ENCODE measurements around the gene TARM1.

The TARM1 gene

GRCh38 chr19:54107876-54108490 lies 26.8 kb upstream of the TARM1 start:
- no peaks in the 10 kb centered on the region for H3K9me3 ChIP-seq (ENCODE audit: control insufficient read depth, insufficient read depth, low read depth, low read length)
- ChIA-PET POLR2A (interaction anchor here (1.7 to 2.1 kb wide), 2 partner anchors 8 to 29 kb away, joined by 5 to 12 read pairs; partner anchors contain the start of genes CNOT3, PRPF31 and TFPT), CTCF (interaction anchor here (0.5 to 0.6 kb wide), 2 partner anchors 254 to 298 kb away, joined by 4 to 7 read pairs; no protein-coding TSS in a partner anchor)

GRCh38 chr19:54106716-54107115 lies 25.6 kb upstream of the TARM1 start:
- TF ChIP-seq ZFHX2 (tag by site-specific recombination; conservative IDR thresholded peaks at IDR 0.05) (peak; percentile 30; the same call in 1 of the 2 replicates), EGR2 (tag by site-specific recombination; IDR thresholded peaks at IDR 0.05; ENCODE audit: low read depth) (peak; percentile 71), PRDM1 (tag by site-specific recombination; IDR thresholded peaks at IDR 0.05) (no peak), ZNF280D (tag by site-specific recombination; IDR thresholded peaks at IDR 0.05) (no peak), ZNF747 (tag by site-specific recombination; IDR thresholded peaks at IDR 0.05) (no peak), ZNF292 (tag by site-specific recombination; IDR thresholded peaks at IDR 0.05; ENCODE audit: borderline replicate concordance, low read depth) (no peak), PBX3 (CRISPR knock-in tag; IDR thresholded peaks at IDR 0.05) (no peak)
- Histone ChIP-seq H3K36me3 (ENCODE audit: control insufficient read depth in 2 of 2, insufficient read depth in 1 of 2, low read length in 2 of 2) (peaks cover 61 to 69% of the 10 kb centered on the region in 2 experiments), H3K9me3 (ENCODE audit: control insufficient read depth, insufficient read depth, low read depth, low read length) (no peaks in the 10 kb centered on the region), H3K4me1 (ENCODE audit: control insufficient read depth, insufficient read depth, low read length) (peaks cover 2% of the 10 kb centered on the region; the same call in 1 of the 2 replicates), H3K27ac (ENCODE audit: extremely low read depth, low read depth, low read length) (no peak overlapping the region), H3K4me3 (ENCODE audit: low read depth, low read length) (no peak overlapping the region)
- ChIA-PET CTCF (no interaction called here), POLR2A (interaction anchor here (2.1 kb wide), 1 partner anchor 9 kb away, joined by 12 read pairs; the partner anchor contains the start of genes PRPF31 and TFPT)

More at GRCh38 chr19:54107876-54108490, 26.8 kb upstream of the TARM1 start:
- H3K27ac ChIP-seq (ENCODE audit: extremely low read depth, low read depth, low read length): 0 out of 2 replicates have a peak overlapping the region, but pooled peaks have one; percentile 24
- no peak overlapping the region for H3K4me3 ChIP-seq (ENCODE audit: low read depth, low read length)
- peaks cover 2% of the 10 kb centered on the region; the same call in 1 of the 2 replicates for H3K4me1 ChIP-seq (ENCODE audit: control insufficient read depth, insufficient read depth, low read length)
- TF ChIP-seq ZNF362 (tag by site-specific recombination; IDR thresholded peaks at IDR 0.05): no peak
- TF ChIP-seq EGR2 (tag by site-specific recombination; IDR thresholded peaks at IDR 0.05; ENCODE audit: low read depth): peak; percentile 25; the same call in 1 of the 2 replicates
- H3K36me3 ChIP-seq (ENCODE audit: control insufficient read depth in 2 of 2, insufficient read depth in 1 of 2, low read length in 2 of 2): peaks cover 69 to 82% of the 10 kb centered on the region in 2 experiments

- peaks cover 2% of the 10 kb centered on the region; the same call in 1 of the 2 replicates for H3K4me1 ChIP-seq (ENCODE audit: control insufficient read depth, insufficient read depth, low read length)
- H3K27ac ChIP-seq (ENCODE audit: extremely low read depth, low read depth, low read length): 0 out of 2 replicates have a peak overlapping the region, but pooled peaks have one; percentile 9
- no peak overlapping the region for H3K4me3 ChIP-seq (ENCODE audit: low read depth, low read length)
- ChIA-PET POLR2A (interaction anchor here (2.1 kb wide), 1 partner anchor 10 kb away, joined by 12 read pairs; the partner anchor contains the start of genes PRPF31 and TFPT), CTCF (no interaction called here)
- peaks cover 55 to 62% of the 10 kb centered on the region in 2 experiments for H3K36me3 ChIP-seq (ENCODE audit: control insufficient read depth in 2 of 2, insufficient read depth in 1 of 2, low read length in 2 of 2)
- no peaks in the 10 kb centered on the region for H3K9me3 ChIP-seq (ENCODE audit: control insufficient read depth, insufficient read depth, low read depth, low read length)
- TF ChIP-seq ZNF843 (tag by site-specific recombination; IDR thresholded peaks at IDR 0.05) (no peak), ZNF366 (tag by site-specific recombination; conservative IDR thresholded peaks at IDR 0.05) (no peak), ZNF416 (tag by site-specific recombination; IDR thresholded peaks at IDR 0.05) (no peak), ZNF544 (tag by site-specific recombination; IDR thresholded peaks at IDR 0.05) (no peak), ZNF394 (tag by site-specific recombination; IDR thresholded peaks at IDR 0.05; ENCODE audit: borderline replicate concordance) (no peak), ZBTB48 (tag by site-specific recombination; IDR thresholded peaks at IDR 0.05) (no peak), ZNF248 (tag by site-specific recombination; IDR thresholded peaks at IDR 0.05) (no peak), ZNF157 (tag by site-specific recombination; IDR thresholded peaks at IDR 0.05) (no peak), ZNF513 (tag by site-specific recombination; IDR thresholded peaks at IDR 0.05) (no peak), BCL11A (tag by site-specific recombination; IDR thresholded peaks at IDR 0.05; ENCODE audit: low read depth) (no peak), SP2 (tag by site-specific recombination; IDR thresholded peaks at IDR 0.05) (no peak), ZSCAN4 (tag by site-specific recombination; IDR thresholded peaks at IDR 0.05) (no peak), ZNF629 (tag by site-specific recombination; IDR thresholded peaks at IDR 0.05) (no peak), ZNF48 (tag by site-specific recombination; IDR thresholded peaks at IDR 0.05) (no peak), ZNF112 (tag by site-specific recombination; IDR thresholded peaks at IDR 0.05) (no peak)
Observed at GRCh38 chr19:54105796-54106195, 24.6 kb upstream of the TARM1 start.

Data from HEK293 (cell line).